GM12891 (cell line): Measurements from ENCODE around the gene BARHL1.

Experiments used
- DNase-seq: peaks from one replicate; pipeline ENCODE4 v3.0.0; 2011; ENCODE audit warnings: low spot score; ENCODE audit not compliant: insufficient read length
- FAIRE-seq: peaks from 2 replicates; lab custom pipeline; 2011; peaks lifted over from hg19 to GRCh38; lab: Jason Lieb, UNC
- PAX5 ChIP-seq: IDR thresholded peaks from 2 replicates; pipeline ENCODE4 v1.6.1; 2011; ENCODE audit warnings: low read length, moderate library complexity, mild to moderate bottlenecking; ENCODE audit not compliant: insufficient read depth, severe bottlenecking
- POLR2A ChIP-seq: IDR thresholded peaks from 2 replicates; pipeline ENCODE4 v1.6.1; 2011; ENCODE audit warnings: low read depth, low read length, control low read depth
- POLR2AphosphoS5 ChIP-seq: IDR thresholded peaks from 2 replicates; pipeline ENCODE4 v1.6.1; 2011; ENCODE audit warnings: low read depth, low read length, control low read depth
- POU2F2 ChIP-seq: IDR thresholded peaks from 2 replicates; pipeline ENCODE4 v1.6.1; 2011; ENCODE audit warnings: low read depth, mild to moderate bottlenecking, control low read depth, low read length, moderate library complexity
- SPI1 ChIP-seq: IDR thresholded peaks from 2 replicates; pipeline ENCODE4 v1.6.1; 2011; ENCODE audit warnings: low read depth, low read length, control low read depth
- TAF1 ChIP-seq: IDR thresholded peaks from 2 replicates; pipeline ENCODE4 v1.6.1; 2011; ENCODE audit warnings: low read depth, low read length, control low read depth

Gene BARHL1

DNA sequence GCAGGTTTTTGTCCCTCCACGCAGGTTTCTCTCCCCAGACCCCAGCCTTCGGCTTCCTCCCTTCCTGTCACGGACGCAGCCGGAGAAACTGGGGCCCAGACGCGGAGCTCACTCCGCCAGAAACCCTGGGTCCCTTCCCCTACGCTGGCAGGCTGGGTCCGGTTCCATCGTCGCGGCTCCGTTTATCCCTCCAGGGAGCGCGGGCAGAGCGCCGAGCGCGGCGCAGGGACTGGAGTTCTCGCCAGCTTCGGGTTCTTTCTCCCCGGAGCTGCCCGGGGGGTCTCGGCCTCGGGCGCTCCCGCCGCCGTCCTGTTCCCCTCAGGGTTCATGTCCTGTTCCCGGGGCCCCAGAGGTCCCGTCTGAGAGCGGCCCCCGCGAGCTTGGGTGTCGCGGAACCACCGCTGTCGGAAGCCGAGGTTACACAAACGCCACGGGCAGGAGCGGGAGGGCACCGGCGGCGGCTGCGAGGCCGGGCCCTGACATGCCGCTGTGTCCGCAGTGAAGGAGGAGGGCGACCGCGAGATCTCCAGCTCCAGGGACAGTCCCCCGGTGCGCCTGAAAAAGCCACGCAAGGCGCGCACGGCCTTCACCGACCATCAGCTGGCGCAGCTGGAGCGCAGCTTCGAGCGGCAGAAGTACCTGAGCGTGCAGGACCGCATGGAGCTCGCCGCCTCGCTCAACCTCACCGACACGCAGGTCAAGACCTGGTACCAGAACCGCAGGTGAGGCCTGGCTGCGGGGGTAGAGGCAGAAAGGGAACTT is 4.6 kb downstream of the BARHL1 start:
- DNase-seq, result no peak
- FAIRE-seq, result no peak
- TF ChIP-seq POLR2A (no peak), SPI1 (no peak), POU2F2 (no peak), POLR2AphosphoS5 (no peak), PAX5 (no peak), TAF1 (no peak)

DNA sequence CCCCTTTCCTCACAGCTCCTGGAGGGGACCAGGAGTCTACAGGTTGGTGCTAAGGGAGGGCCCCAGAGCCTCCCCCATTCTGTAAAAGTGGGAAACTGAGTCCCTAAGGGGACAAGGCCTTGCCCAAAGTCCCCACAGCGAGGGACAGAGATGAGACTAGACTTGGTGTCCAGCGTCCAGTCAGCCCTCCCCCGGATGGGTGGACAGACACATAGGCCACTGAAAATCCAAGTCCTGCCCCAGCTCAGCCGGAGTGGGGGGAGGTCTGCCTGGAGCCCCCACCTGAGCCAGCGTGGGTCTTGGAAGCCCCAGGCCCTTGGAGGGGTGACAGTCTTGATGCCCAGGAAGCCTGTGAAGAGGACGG is 5.2 kb downstream of the BARHL1 start:
- DNase-seq (no peak), FAIRE-seq (no peak)
- no peak for TF ChIP-seq TAF1
- TF ChIP-seq SPI1, result no peak
- TF ChIP-seq POU2F2, result no peak
- no peak for TF ChIP-seq PAX5

DNA sequence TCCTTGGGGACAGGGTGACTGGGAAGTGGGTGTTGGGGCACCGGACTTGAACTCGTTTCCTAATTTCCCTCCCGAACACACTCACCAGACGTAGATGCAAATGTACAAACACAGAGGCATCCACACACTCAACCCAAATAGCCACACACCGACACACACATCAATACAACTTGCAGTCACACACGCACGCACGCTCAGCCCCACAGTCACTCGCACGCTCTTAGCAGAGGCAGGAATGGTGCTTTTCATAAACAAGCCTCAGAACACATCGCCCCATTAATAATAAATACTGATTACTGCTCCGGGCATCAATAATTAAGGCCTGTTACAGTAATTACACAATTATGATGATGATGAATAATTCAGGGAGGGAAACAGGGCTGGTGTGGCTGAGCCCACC is 5.7 kb downstream of the BARHL1 start:
- DNase-seq (no peak), FAIRE-seq (no peak)
- TF ChIP-seq POLR2A (no peak), TAF1 (no peak), POLR2AphosphoS5 (no peak)

DNA sequence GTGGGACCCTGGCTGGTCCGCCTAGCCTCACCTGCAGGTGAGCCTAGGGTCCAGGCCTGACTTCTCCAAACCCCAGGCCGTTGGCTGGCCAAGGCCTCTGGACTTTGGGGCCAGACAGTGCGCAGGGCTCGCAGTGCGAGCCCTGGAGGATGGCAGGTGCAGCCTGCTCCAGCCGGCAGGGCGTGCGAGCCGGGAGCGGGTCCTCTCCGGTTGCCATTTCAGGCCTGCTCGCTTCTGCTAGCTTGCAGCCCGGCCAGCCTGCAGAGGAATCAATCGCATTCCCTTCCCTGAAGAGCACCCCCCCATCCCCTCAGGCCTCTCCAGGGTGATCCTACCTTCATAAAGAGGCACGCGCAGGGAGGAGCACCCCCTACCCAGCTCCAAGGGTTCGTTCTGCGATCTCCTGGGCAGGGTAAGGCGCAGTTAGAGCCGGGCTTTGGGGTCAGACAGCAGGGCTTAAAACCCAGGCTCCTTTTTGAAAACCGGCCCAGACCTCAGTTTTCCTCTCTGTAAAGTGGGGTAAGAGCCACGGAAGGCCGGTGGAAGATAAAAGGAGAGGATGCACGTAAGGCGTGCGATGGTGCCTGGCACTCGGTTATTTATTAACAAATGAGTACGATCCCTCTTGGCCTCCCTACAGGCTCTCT is 6.2 kb downstream of the BARHL1 start:
- TF ChIP-seq POU2F2 (no peak), POLR2AphosphoS5 (no peak), PAX5 (no peak), POLR2A (no peak), TAF1 (no peak), SPI1 (no peak)
- FAIRE-seq (no peak), DNase-seq (no peak)

DNA sequence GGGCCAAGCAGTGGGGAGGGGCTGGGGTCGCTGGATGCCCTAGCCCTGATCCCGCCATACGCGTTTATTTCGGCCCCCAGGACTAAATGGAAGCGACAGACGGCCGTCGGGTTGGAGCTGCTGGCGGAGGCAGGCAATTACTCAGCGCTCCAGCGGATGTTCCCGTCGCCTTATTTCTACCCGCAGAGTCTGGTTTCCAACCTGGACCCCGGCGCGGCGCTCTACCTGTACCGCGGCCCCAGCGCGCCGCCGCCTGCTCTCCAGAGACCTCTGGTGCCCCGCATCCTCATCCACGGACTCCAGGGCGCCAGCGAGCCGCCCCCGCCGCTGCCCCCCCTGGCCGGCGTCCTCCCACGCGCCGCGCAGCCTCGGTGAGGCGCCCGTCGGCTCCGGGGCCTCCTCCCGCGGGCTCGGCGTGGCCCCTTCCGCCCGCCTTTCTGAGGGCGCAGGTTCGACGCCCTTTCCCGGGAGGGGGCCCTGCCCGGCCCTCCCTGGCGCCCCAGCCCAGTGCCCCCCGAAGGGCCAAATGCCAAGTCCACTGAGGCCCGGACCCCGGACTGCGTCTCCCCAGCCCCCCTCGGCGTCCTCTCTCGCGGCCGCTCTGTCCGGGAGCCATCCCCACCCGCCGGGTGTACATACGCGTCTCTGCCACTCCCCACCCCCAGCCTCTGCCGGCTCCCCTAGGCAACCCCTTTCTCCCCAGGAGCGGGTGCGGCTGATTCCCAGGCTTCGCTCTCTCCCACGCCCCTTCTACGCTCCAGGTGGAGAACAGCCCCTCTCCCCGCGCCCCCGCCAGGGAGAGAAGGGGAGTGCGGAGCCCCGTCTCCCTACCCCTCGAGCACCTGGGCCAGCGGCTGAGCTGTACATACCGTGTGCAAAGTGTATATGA is 7.0 kb downstream of the BARHL1 start:
- TF ChIP-seq PAX5, result no peak
- no peak for FAIRE-seq
- no peak for DNase-seq

DNA sequence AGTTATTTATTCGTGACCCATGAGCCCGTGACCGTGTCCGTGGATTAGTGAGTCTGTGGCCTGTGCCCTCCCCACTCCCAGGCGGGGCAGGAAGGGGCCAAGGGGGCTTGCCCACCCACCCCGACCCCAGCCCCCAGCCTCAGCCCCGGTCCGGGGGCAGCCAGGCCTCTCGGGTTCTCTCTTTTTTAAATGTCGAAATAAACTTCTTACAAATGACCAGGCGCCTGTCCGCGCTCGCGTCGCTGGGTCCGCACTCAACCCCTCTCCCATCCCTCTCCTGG is 7.6 kb downstream of the BARHL1 start:
- FAIRE-seq (no peak), DNase-seq (no peak)
- TF ChIP-seq SPI1 (no peak), TAF1 (no peak), POLR2AphosphoS5 (no peak), POLR2A (no peak), POU2F2 (no peak), PAX5 (no peak)

DNA sequence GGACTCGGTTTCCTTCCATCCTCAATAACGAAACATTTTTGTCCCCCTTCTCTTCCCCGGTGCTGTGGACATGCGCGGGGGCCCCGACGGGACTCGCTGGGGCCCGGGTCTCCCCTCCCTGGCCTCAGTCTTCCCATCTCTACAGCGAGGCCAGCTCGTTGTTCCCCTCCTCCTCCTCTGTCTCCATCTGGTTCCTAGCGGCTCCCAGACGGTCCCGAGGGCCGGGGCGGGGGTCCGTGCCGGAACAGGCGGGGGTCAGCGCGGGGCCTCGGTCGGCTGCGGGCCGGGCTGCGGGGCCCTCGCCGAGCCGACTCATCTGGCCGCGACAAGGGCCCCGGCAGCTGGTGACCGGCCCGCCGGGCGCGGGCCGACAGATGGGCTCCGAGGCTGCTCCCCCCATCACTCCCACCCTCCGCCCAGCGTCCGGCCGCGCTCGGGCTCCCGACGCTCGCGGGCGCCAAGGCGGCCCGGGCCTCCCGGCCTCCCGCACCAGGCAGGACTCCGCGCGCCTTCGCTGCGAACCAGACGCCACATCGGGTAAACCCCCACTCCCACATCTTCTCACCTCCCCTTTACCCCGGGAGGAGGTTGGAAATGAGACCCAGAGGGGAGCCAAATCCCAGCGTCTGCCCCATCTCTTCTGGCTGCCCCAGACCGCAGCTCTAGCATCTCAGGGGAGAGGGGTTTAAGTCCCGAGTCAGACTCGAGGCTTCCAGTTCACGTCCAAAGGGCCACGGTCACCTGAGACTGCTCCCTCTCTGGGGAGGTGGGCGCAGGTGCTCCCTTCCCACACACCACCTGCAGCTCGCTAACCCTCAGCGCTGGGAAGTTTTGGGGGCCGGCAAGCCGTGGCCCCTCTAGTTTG is 8.1 kb downstream of the BARHL1 start:
- no peak for TF ChIP-seq POLR2A
- TF ChIP-seq POU2F2, result no peak
- TF ChIP-seq POLR2AphosphoS5, result no peak
- no peak for TF ChIP-seq PAX5
- no peak for TF ChIP-seq SPI1
- TF ChIP-seq TAF1, result no peak
- DNase-seq, result no peak
- no peak for FAIRE-seq

DNA sequence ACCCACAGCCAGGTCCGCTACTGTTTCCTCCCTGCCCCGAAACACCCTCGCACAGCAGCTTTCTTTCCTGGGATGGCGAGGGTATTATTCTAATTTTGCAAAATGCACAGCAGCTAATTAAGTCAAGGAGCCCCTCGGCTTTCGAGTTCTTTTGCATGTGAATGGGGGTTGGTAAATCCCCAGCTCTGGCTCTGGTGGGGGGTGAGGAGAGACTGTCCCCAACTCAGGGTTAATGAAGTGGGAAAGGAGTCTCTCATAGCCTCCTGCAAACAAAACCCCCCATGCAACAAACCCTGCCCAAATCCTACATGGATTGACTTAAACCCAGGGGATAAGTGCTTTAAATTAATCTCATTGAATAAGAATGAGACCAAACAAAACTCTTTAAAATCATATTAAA is 8.8 kb downstream of the BARHL1 start:
- DNase-seq (no peak), FAIRE-seq (no peak)
- TF ChIP-seq POLR2A (no peak), POU2F2 (no peak), POLR2AphosphoS5 (no peak), SPI1 (no peak), TAF1 (no peak), PAX5 (no peak)

DNA sequence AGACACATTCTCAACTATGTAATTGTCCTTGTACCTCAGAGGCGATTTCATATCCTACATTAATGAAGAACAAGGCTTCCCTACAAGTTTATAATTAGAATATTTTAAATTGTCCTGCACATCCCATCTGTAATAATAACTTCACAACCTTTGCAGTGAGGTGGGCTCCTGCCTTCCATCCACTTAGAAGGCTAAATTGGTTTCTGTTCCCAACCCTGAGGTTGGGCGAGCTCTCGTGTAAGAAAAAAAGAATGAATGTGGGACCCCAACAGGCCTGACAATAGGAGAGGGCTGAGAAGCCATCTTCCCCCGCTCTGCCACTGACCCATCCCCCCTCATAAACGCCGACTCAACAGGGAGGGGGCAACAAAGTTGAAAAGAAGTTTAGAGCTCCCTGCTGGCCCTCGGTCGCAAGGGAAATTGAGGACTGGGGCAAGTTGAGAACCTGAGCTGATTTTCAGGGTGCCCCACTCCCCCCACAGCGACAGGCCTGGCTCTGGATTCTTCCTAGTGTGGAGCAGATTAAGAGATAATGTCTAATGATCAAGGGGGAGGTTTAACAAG is 9.4 kb downstream of the BARHL1 start:
- no peak for TF ChIP-seq POLR2AphosphoS5
- no peak for TF ChIP-seq PAX5
- no peak for TF ChIP-seq SPI1
- no peak for TF ChIP-seq POLR2A
- no peak for TF ChIP-seq POU2F2
- TF ChIP-seq TAF1, result no peak
- FAIRE-seq, result no peak
- no peak for DNase-seq
